GM12878 (cell line): ENCODE data around the gene FIBCD1. TPM values are rescaled to one million over a fixed set of nuclear protein-coding genes. Genes with fewer than 3 reads are reported as not detected.

Source experiments
- ATAC-seq: fragments of 200-7000 bp; cut with Tn5 transposase; 3 replicates; pipeline ENCODE4 v1.9.1; 2020; ENCODE audit warnings: mild to moderate bottlenecking, moderate library complexity
- BruUV-seq: library from RNA; stranded (reverse); fragments of 400-500 nt; replicated peaks from 2 replicates; lab custom pipeline; 2021; lab: Mats Ljungman, UMichigan
- CTCF ChIA-PET: fragments of 300-600 bp; sonication (Branson Sonifier 250); formaldehyde crosslinking; extraction: SDS; loops from one replicate; lab custom pipeline; 2021; ENCODE audit warnings: inconsistent platforms; lab: Yijun Ruan, JAX
- POLR2A ChIA-PET: fragments of 350-600 bp; formaldehyde crosslinking; extraction: SDS; loops from one replicate; lab custom pipeline; 2021; ENCODE audit warnings: inconsistent platforms; lab: Charles Lee
- RAD21 ChIA-PET: fragments of 300-600 bp; sonication (Branson Sonifier 250); formaldehyde crosslinking; loops from one replicate; lab custom pipeline; 2023; ENCODE audit warnings: antibody characterized with exemption; ENCODE audit not compliant: unreplicated experiment; lab: Charles Lee
- SMC1A ChIA-PET: fragments of 300-600 bp; sonication (Branson Sonifier 250); formaldehyde crosslinking; loops from one replicate; lab custom pipeline; 2023; ENCODE audit not compliant: unreplicated experiment, uncharacterized antibody; lab: Charles Lee
- DNase-seq: peaks from one replicate; pipeline ENCODE4 v3.0.0-alpha.2; 2011; ENCODE audit warnings: low read depth, low spot score
- FAIRE-seq: peaks from 3 replicates; lab custom pipeline; 2011; peaks lifted over from hg19 to GRCh38; lab: Jason Lieb, UNC
- H2AFZ ChIP-seq: 2 replicates; pipeline ENCODE4 v1.6.0; 2011; ENCODE audit warnings: low read depth, low read length, control low read depth; ENCODE audit not compliant: control insufficient read depth
- H3K27ac ChIP-seq: 2 replicates; pipeline ENCODE4 v1.5.1; 2011; ENCODE audit warnings: control low read depth; ENCODE audit not compliant: control insufficient read depth, insufficient read depth
- H3K27me3 ChIP-seq, 2 experiments: replicated peaks in 1 of 2; 2 replicates each; pipeline versions ENCODE4 v1.6.0 to v1.6.1; 2011; ENCODE audit warnings: low read length in 1 of 2; ENCODE audit not compliant: control insufficient read depth in 2 of 2, insufficient read depth in 2 of 2
- H3K36me3 ChIP-seq, 2 experiments: 2 replicates each; pipeline ENCODE4 v1.5.1; 2011; ENCODE audit warnings: low read length in 1 of 2; ENCODE audit not compliant: control insufficient read depth in 2 of 2, insufficient read depth in 2 of 2
- H3K4me1 ChIP-seq: 2 replicates; pipeline ENCODE4 v1.6.1; 2011; ENCODE audit warnings: mild to moderate bottlenecking, low read length, moderate library complexity, mixed read lengths; ENCODE audit not compliant: control insufficient read depth, insufficient read depth
- H3K4me2 ChIP-seq: 2 replicates; pipeline ENCODE4 v1.6.0; 2011; ENCODE audit warnings: control low read depth; ENCODE audit not compliant: control insufficient read depth, insufficient read depth
- H3K4me3 ChIP-seq: fragments of 200-600 bp; sonication (generic); 2 replicates; pipeline ENCODE4 v1.5.1; 2016
- H3K79me2 ChIP-seq: 2 replicates; pipeline ENCODE4 v1.6.0; 2011; ENCODE audit warnings: low read length; ENCODE audit not compliant: control insufficient read depth, insufficient read depth
- H3K9ac ChIP-seq: 2 replicates; pipeline ENCODE4 v1.8.0; 2011; ENCODE audit warnings: low read length, control low read depth, mixed read lengths; ENCODE audit not compliant: control insufficient read depth, insufficient read depth
- H3K9me3 ChIP-seq: replicated peaks from 3 replicates; pipeline ENCODE4 v1.5.1; 2011; ENCODE audit warnings: mild to moderate bottlenecking, low read length; ENCODE audit not compliant: control insufficient read depth, insufficient read depth
- H4K20me1 ChIP-seq: 2 replicates; pipeline ENCODE4 v1.6.0; 2011; ENCODE audit not compliant: control insufficient read depth, insufficient read depth
- ASH2L ChIP-seq: fragments of 300-600, 200-600 bp; sonication (generic); IDR thresholded peaks from 2 replicates; pipeline ENCODE4 v1.6.1; 2017; ENCODE audit warnings: low read depth, mild to moderate bottlenecking, borderline replicate concordance
- BHLHE40 ChIP-seq, 2 experiments: fragments of 450-650 bp in 1 of 2; IDR thresholded peaks; 2 replicates each; pipeline ENCODE4 v1.6.1; 2011 to 2017; ENCODE audit warnings: low read depth in 2 of 2, borderline replicate concordance in 1 of 2, improper control_type of control experiment in 1 of 2, low read length in 1 of 2, mild to moderate bottlenecking in 1 of 2
- E2F8 ChIP-seq: fragments of 450-650 bp; IDR thresholded peaks from 2 replicates; pipeline ENCODE4 v1.6.1; 2018; ENCODE audit warnings: mild to moderate bottlenecking, low read depth, moderate library complexity; ENCODE audit not compliant: partially characterized antibody
- E4F1 ChIP-seq: fragments of 450-650 bp; IDR thresholded peaks from 2 replicates; pipeline ENCODE4 v1.6.1; 2018; ENCODE audit warnings: borderline replicate concordance, mild to moderate bottlenecking; ENCODE audit not compliant: partially characterized antibody
- NFYA ChIP-seq: IDR thresholded peaks from 2 replicates; pipeline ENCODE4 v1.6.1; 2011; ENCODE audit warnings: low read depth, mild to moderate bottlenecking, low read length, improper control_type of control experiment, borderline replicate concordance
- USF2 ChIP-seq: IDR thresholded peaks from 2 replicates; pipeline ENCODE4 v1.6.1; 2011; ENCODE audit warnings: low read depth, low read length, improper control_type of control experiment, borderline replicate concordance
- ZNF592 ChIP-seq: fragments of 450-650 bp; IDR thresholded peaks from 2 replicates; pipeline ENCODE4 v1.6.1; 2017; ENCODE audit warnings: mild to moderate bottlenecking, moderate library complexity
- WGBS: methylation state at CpG from one replicate; pipeline ENCODE4 v1.1.6; 2016; ENCODE audit warnings: low lambda C conversion rate; ENCODE audit not compliant: insufficient replicate concordance, insufficient coverage; ENCODE audit errors: missing lambda C conversion rate; 5-methylcytosine and 5-hydroxymethylcytosine counted together
- in situ Hi-C: fragments of 300-500 bp; cut with MboI; formaldehyde crosslinking; loops from 9 replicates; pipeline ENCODE4 v1.14.3; 2018; ENCODE audit warnings: mixed read lengths
- intact Hi-C: fragments of 100-400 bp; cut with micrococcal nuclease; formaldehyde crosslinking; loops from one replicate; pipeline ENCODE4 v1.14.2; 2022; ENCODE audit not compliant: unreplicated experiment
- polyA plus RNA-seq, 11 experiments: library from polyadenylated mRNA; depleted of rRNA in 4 of 11; unstranded in 6 of 11; stranded (reverse) in 5 of 11; fragments of >200 nt; fragmentation: Nextera tagmentation in 4 of 11; fragmentation: Illumina TruSeq in 1 of 11; extraction: Ambion mirVana in 4 of 11; extraction: Trizol in 1 of 11; gene quantifications; 1 replicate in 1 of 11; 2 replicates in 10 of 11; pipeline versions ENCODE4 v1.2.1 to v1.2.3, GENCODE V29; 2011 to 2016; ENCODE audit warnings: inconsistent platforms in 2 of 11, missing spikeins in 2 of 11, low read depth in 1 of 11
- total RNA-seq, 4 experiments: library from RNA; depleted of rRNA in 3 of 4; stranded (reverse); fragments of >200 nt in 3 of 4; fragmentation: Illumina TruSeq in 1 of 4; extraction: Trizol in 1 of 4; gene quantifications; 2 replicates each; pipeline versions ENCODE4 v1.2.1 to v1.2.3, GENCODE V29; 2013 to 2021

FIBCD1 gene
- total and polyA plus RNA-seq, 10 of the 15 experiments (the other 5 are each of a cell fraction or from before 2014, with no cell fraction given): 0.04 to 0.95 (median 0.25) TPM; not detected in 6

DNA sequence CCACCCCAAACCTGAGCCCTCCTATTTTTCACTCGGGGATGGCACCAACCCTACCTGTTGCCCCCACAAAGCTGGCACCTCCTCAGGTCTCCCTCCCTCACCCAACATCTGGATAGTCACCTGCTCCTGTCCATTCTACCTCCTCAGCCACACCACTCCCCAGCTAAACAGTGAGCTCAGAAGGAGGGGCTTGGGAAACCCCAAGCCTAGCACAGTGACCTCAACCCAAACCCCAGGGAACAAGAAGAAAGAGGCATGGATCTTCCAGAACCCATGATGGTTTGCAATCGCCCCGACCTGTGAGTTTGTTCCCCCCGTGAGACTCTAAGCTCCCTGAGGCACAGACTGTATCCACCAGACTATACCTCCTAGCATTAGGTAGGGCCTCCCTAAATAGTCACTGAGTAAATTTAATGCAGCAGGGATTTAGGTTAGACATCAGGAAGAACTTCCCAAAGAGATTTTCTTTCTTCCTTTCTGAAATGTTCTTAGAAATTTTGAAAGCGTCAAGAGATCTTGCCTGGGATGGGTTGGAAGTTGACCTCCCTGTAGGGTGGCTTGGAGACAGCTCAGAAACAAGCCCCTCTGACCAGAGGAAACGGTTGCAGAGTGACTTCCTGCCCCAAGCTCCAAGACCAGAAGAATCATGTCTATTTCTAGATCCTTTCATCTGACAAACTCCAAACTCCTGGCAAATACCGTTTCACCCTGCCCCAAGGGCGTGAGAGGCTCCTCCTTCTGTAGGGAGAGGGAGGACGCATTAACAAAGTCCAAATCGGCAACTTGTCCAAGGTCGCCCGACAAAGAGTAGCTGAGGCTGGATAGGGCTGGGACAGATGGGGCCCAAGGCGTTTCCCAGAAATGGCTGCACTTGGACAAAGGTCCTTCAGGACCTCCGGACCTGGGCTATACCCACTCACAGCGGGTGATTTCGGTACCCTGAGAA, 4.1 kb downstream of the FIBCD1 start:
- no peak for FAIRE-seq
- no peaks in the 10 kb centered on the region for H3K79me2 ChIP-seq
- intact Hi-C loops: loop anchor here (10.0 kb wide), 1 partner anchor 110 kb away; no protein-coding TSS in a partner anchor
- 46% methylated on average over 16 of the region's 16 CpGs for WGBS
- no peak overlapping the region for H3K9ac ChIP-seq
- CTCF ChIA-PET: interaction anchor here (0.8 to 7.8 kb wide), 6 partner anchors 10 to 234 kb away, joined by 3 to 89 read pairs (median 3); no protein-coding TSS in a partner anchor
- SMC1A ChIA-PET: interaction anchor here (0.6 to 3.0 kb wide), 4 partner anchors 13 to 70 kb away, joined by 3 to 13 read pairs (median 5); no protein-coding TSS in a partner anchor
- no peak overlapping the region for H2AFZ ChIP-seq
- peaks cover 3 to 20% of the 10 kb centered on the region in 2 experiments for H3K27me3 ChIP-seq
- RAD21 ChIA-PET: interaction anchor here (2.2 kb wide), 1 partner anchor 65 kb away, joined by 7 read pairs; no protein-coding TSS in a partner anchor
- H3K4me3 ChIP-seq: no peak overlapping the region
- H3K36me3 ChIP-seq: no peaks in the 10 kb centered on the region
- H3K9me3 ChIP-seq: no peaks in the 10 kb centered on the region
- DNase-seq: no peak
- BruUV-seq: no TSS peak
- in situ Hi-C loops: no loop called here
- POLR2A ChIA-PET: no interaction called here
- H3K27ac ChIP-seq: no peak overlapping the region
- no peak overlapping the region for H3K4me2 ChIP-seq
- peaks cover 6% of the 10 kb centered on the region for H4K20me1 ChIP-seq
- ATAC-seq: no peak
- peaks cover 21% of the 10 kb centered on the region for H3K4me1 ChIP-seq
- TF ChIP-seq NFYA (no peak), E4F1 (no peak), USF2 (no peak), ZNF592 (no peak), ASH2L (no peak), BHLHE40 (IDR thresholded peaks at IDR 0.05; ENCODE audit: borderline replicate concordance in 1 of 2, low read depth in 2 of 2, low read length in 1 of 2) (no peak), E2F8 (no peak)
